GM12878 (cell line): ENCODE measurements around the gene THRAP3. TPM values are rescaled to one million over a fixed set of nuclear protein-coding genes. Genes with fewer than 3 reads are reported as not detected.

Experiments
- ATAC-seq: fragments of 200-7000 bp; cut with Tn5 transposase; 3 replicates; pipeline ENCODE4 v1.9.1; 2020; ENCODE audit warnings: mild to moderate bottlenecking, moderate library complexity
- BruUV-seq: library from RNA; stranded (reverse); fragments of 400-500 nt; replicated peaks from 2 replicates; lab custom pipeline; 2021; lab: Mats Ljungman, UMichigan
- CTCF ChIA-PET: fragments of 300-600 bp; sonication (Branson Sonifier 250); formaldehyde crosslinking; extraction: SDS; loops from one replicate; lab custom pipeline; 2021; ENCODE audit warnings: inconsistent platforms; lab: Yijun Ruan, JAX
- POLR2A ChIA-PET: fragments of 350-600 bp; formaldehyde crosslinking; extraction: SDS; loops from one replicate; lab custom pipeline; 2021; ENCODE audit warnings: inconsistent platforms; lab: Charles Lee
- RAD21 ChIA-PET: fragments of 300-600 bp; sonication (Branson Sonifier 250); formaldehyde crosslinking; loops from one replicate; lab custom pipeline; 2023; ENCODE audit warnings: antibody characterized with exemption; ENCODE audit not compliant: unreplicated experiment; lab: Charles Lee
- SMC1A ChIA-PET: fragments of 300-600 bp; sonication (Branson Sonifier 250); formaldehyde crosslinking; loops from one replicate; lab custom pipeline; 2023; ENCODE audit not compliant: unreplicated experiment, uncharacterized antibody; lab: Charles Lee
- DNase-seq: peaks from one replicate; pipeline ENCODE4 v3.0.0-alpha.2; 2011; ENCODE audit warnings: low read depth, low spot score
- FAIRE-seq: peaks from 3 replicates; lab custom pipeline; 2011; peaks lifted over from hg19 to GRCh38; lab: Jason Lieb, UNC
- H2AFZ ChIP-seq: 2 replicates; pipeline ENCODE4 v1.6.0; 2011; ENCODE audit warnings: low read depth, low read length, control low read depth; ENCODE audit not compliant: control insufficient read depth
- H3K27ac ChIP-seq: 2 replicates; pipeline ENCODE4 v1.5.1; 2011; ENCODE audit warnings: control low read depth; ENCODE audit not compliant: control insufficient read depth, insufficient read depth
- H3K27me3 ChIP-seq, 2 experiments: replicated peaks in 1 of 2; 2 replicates each; pipeline versions ENCODE4 v1.6.0 to v1.6.1; 2011; ENCODE audit warnings: low read length in 1 of 2; ENCODE audit not compliant: control insufficient read depth in 2 of 2, insufficient read depth in 2 of 2
- H3K36me3 ChIP-seq, 2 experiments: 2 replicates each; pipeline ENCODE4 v1.5.1; 2011; ENCODE audit warnings: low read length in 1 of 2; ENCODE audit not compliant: control insufficient read depth in 2 of 2, insufficient read depth in 2 of 2
- H3K4me1 ChIP-seq: 2 replicates; pipeline ENCODE4 v1.6.1; 2011; ENCODE audit warnings: mild to moderate bottlenecking, low read length, moderate library complexity, mixed read lengths; ENCODE audit not compliant: control insufficient read depth, insufficient read depth
- H3K4me2 ChIP-seq: 2 replicates; pipeline ENCODE4 v1.6.0; 2011; ENCODE audit warnings: control low read depth; ENCODE audit not compliant: control insufficient read depth, insufficient read depth
- H3K4me3 ChIP-seq: fragments of 200-600 bp; sonication (generic); 2 replicates; pipeline ENCODE4 v1.5.1; 2016
- H3K79me2 ChIP-seq: 2 replicates; pipeline ENCODE4 v1.6.0; 2011; ENCODE audit warnings: low read length; ENCODE audit not compliant: control insufficient read depth, insufficient read depth
- H3K9ac ChIP-seq: 2 replicates; pipeline ENCODE4 v1.8.0; 2011; ENCODE audit warnings: low read length, control low read depth, mixed read lengths; ENCODE audit not compliant: control insufficient read depth, insufficient read depth
- H3K9me3 ChIP-seq: replicated peaks from 3 replicates; pipeline ENCODE4 v1.5.1; 2011; ENCODE audit warnings: mild to moderate bottlenecking, low read length; ENCODE audit not compliant: control insufficient read depth, insufficient read depth
- H4K20me1 ChIP-seq: 2 replicates; pipeline ENCODE4 v1.6.0; 2011; ENCODE audit not compliant: control insufficient read depth, insufficient read depth
- BACH1 ChIP-seq: fragments of 450-650 bp; IDR thresholded peaks from 2 replicates; pipeline ENCODE4 v1.6.1; 2017; ENCODE audit warnings: mild to moderate bottlenecking, borderline replicate concordance
- BCL11A ChIP-seq: IDR thresholded peaks from 2 replicates; pipeline ENCODE4 v1.6.1; 2011; ENCODE audit warnings: low read depth, low read length
- BMI1 ChIP-seq: fragments of 450-650 bp; IDR thresholded peaks from 2 replicates; pipeline ENCODE4 v1.6.1; 2016; ENCODE audit warnings: mild to moderate bottlenecking, moderate library complexity, borderline replicate concordance
- CBX5 ChIP-seq: sonication (generic); IDR thresholded peaks from 2 replicates; pipeline ENCODE4 v1.6.1; 2016; ENCODE audit warnings: low read depth, moderate library complexity, mild to moderate bottlenecking, inconsistent platforms
- HDGF ChIP-seq: fragments of 450-650 bp; IDR thresholded peaks from 2 replicates; pipeline ENCODE4 v1.6.1; 2016; ENCODE audit warnings: antibody characterized with exemption
- IKZF1 ChIP-seq: fragments of 450-650 bp; conservative IDR thresholded peaks from 2 replicates; pipeline ENCODE4 v1.6.1; 2017; ENCODE audit warnings: antibody characterized with exemption, mild to moderate bottlenecking
- IRF4 ChIP-seq: IDR thresholded peaks from 2 replicates; pipeline ENCODE4 v1.6.1; 2011; ENCODE audit warnings: low read depth, low read length
- LARP7 ChIP-seq: fragments of 450-650 bp; IDR thresholded peaks from 2 replicates; pipeline ENCODE4 v1.6.1; 2017; ENCODE audit warnings: mild to moderate bottlenecking
- MAX ChIP-seq: IDR thresholded peaks from 2 replicates; pipeline ENCODE4 v1.6.1; 2012; ENCODE audit warnings: low read depth, low read length, improper control_type of control experiment
- PAX8 ChIP-seq: fragments of 450-650 bp; IDR thresholded peaks from 2 replicates; pipeline ENCODE4 v1.6.1; 2017; ENCODE audit warnings: mild to moderate bottlenecking, moderate library complexity
- RAD51 ChIP-seq: fragments of 450-650 bp; IDR thresholded peaks from 2 replicates; pipeline ENCODE4 v1.6.1; 2016; ENCODE audit warnings: moderate library complexity, mild to moderate bottlenecking, inconsistent platforms
- SREBF1 ChIP-seq: IDR thresholded peaks from 2 replicates; pipeline ENCODE4 v1.6.1; 2012; ENCODE audit warnings: mild to moderate bottlenecking, low read length
- SUPT20H ChIP-seq: IDR thresholded peaks from 2 replicates; pipeline ENCODE4 v1.6.1; 2011; ENCODE audit warnings: low read depth, mild to moderate bottlenecking, low read length, moderate library complexity, borderline replicate concordance; ENCODE audit not compliant: control insufficient read depth
- USF2 ChIP-seq: IDR thresholded peaks from 2 replicates; pipeline ENCODE4 v1.6.1; 2011; ENCODE audit warnings: low read depth, low read length, improper control_type of control experiment, borderline replicate concordance
- YY1 ChIP-seq: IDR thresholded peaks from 2 replicates; pipeline ENCODE4 v1.6.1; 2011; ENCODE audit warnings: low read depth, mild to moderate bottlenecking, low read length
- ZNF24 ChIP-seq: fragments of 450-650 bp; IDR thresholded peaks from 2 replicates; pipeline ENCODE4 v1.6.1; 2017; ENCODE audit warnings: antibody characterized with exemption, mild to moderate bottlenecking
- whole genome bisulfite sequencing: methylation state at CpG from one replicate; pipeline ENCODE4 v1.1.6; 2016; ENCODE audit warnings: low lambda C conversion rate; ENCODE audit not compliant: insufficient replicate concordance, insufficient coverage; ENCODE audit errors: missing lambda C conversion rate; 5-methylcytosine and 5-hydroxymethylcytosine counted together
- in situ Hi-C: fragments of 300-500 bp; cut with MboI; formaldehyde crosslinking; loops from 9 replicates; pipeline ENCODE4 v1.14.3; 2018; ENCODE audit warnings: mixed read lengths
- intact Hi-C: fragments of 100-400 bp; cut with micrococcal nuclease; formaldehyde crosslinking; loops from one replicate; pipeline ENCODE4 v1.14.2; 2022; ENCODE audit not compliant: unreplicated experiment
- polyA plus RNA-seq, 11 experiments: library from polyadenylated mRNA; depleted of rRNA in 4 of 11; unstranded in 6 of 11; stranded (reverse) in 5 of 11; fragments of >200 nt; fragmentation: Nextera tagmentation in 4 of 11; fragmentation: Illumina TruSeq in 1 of 11; extraction: Ambion mirVana in 4 of 11; extraction: Trizol in 1 of 11; gene quantifications; 1 replicate in 1 of 11; 2 replicates in 10 of 11; pipeline versions ENCODE4 v1.2.1 to v1.2.3, GENCODE V29; 2011 to 2016; ENCODE audit warnings: inconsistent platforms in 2 of 11, missing spikeins in 2 of 11, low read depth in 1 of 11
- total RNA-seq, 4 experiments: library from RNA; depleted of rRNA in 3 of 4; stranded (reverse); fragments of >200 nt in 3 of 4; fragmentation: Illumina TruSeq in 1 of 4; extraction: Trizol in 1 of 4; gene quantifications; 2 replicates each; pipeline versions ENCODE4 v1.2.1 to v1.2.3, GENCODE V29; 2013 to 2021

The THRAP3 gene
- total and polyA plus RNA-seq, 10 of the 15 experiments (the other 5 are each of a cell fraction or from before 2014, with no cell fraction given): 76.3 to 173 (median 136) TPM

- Histone ChIP-seq H3K4me3 (no peak overlapping the region), H3K36me3 (peaks cover 7 to 16% of the 10 kb centered on the region in 2 experiments), H4K20me1 (no peaks in the 10 kb centered on the region), H3K4me1 (no peaks in the 10 kb centered on the region), H3K4me2 (no peak overlapping the region), H3K79me2 (peaks cover 4% of the 10 kb centered on the region), H2AFZ (no peak overlapping the region), H3K27me3 (no peaks in the 10 kb centered on the region), H3K9me3 (no peaks in the 10 kb centered on the region), H3K9ac (no peak overlapping the region), H3K27ac (no peak overlapping the region)
- ChIA-PET CTCF (interaction anchor here (1.0 to 1.8 kb wide), 3 partner anchors 9 to 13 kb away, joined by 3 to 7 read pairs (median 5); no protein-coding TSS in a partner anchor), RAD21 (no interaction called here), SMC1A (no interaction called here), POLR2A (interaction anchor here (1.0 kb wide), 1 partner anchor 124 kb away, joined by 3 read pairs; the partner anchor contains the start of gene TRAPPC3)
- no peak for ATAC-seq
- DNase-seq: no peak
- no peak for TF ChIP-seq LARP7
- no peak for TF ChIP-seq SUPT20H
- WGBS: 94% methylated on average over 5 of the region's 5 CpGs
- in situ Hi-C loops (no loop called here), intact Hi-C loops (no loop called here)
- TSS peak; percentile 46 for BruUV-seq
- no peak for FAIRE-seq
Observed at GRCh38 chr1:36273024-36273423, 48.8 kb downstream of the THRAP3 start.

GRCh38 chr1:36274201-36274600 lies 50.0 kb downstream of the THRAP3 start:
- no TSS peak for BruUV-seq
- ChIA-PET SMC1A (no interaction called here), POLR2A (interaction anchor here (0.6 to 1.0 kb wide), 3 partner anchors 38 to 125 kb away, joined by 3 to 4 read pairs (median 3); partner anchors contain the start of gene TRAPPC3), CTCF (interaction anchor here (0.8 to 1.0 kb wide), 3 partner anchors 8 to 11 kb away, joined by 3 to 7 read pairs (median 3); no protein-coding TSS in a partner anchor), RAD21 (no interaction called here)
- intact Hi-C loops (no loop called here), in situ Hi-C loops (no loop called here)
- Histone ChIP-seq H3K79me2 (peaks cover 9% of the 10 kb centered on the region), H4K20me1 (no peaks in the 10 kb centered on the region), H3K27ac (no peak overlapping the region), H3K36me3 (peaks cover 7 to 16% of the 10 kb centered on the region in 2 experiments), H3K9me3 (no peaks in the 10 kb centered on the region), H2AFZ (no peak overlapping the region), H3K9ac (no peak overlapping the region), H3K4me2 (no peak overlapping the region), H3K4me3 (no peak overlapping the region), H3K4me1 (no peaks in the 10 kb centered on the region), H3K27me3 (no peaks in the 10 kb centered on the region)
- DNase-seq: no peak
- no peak for ATAC-seq
- 95% methylated on average over 1 of the region's 1 CpG for WGBS
- TF ChIP-seq PAX8: no peak
- no peak for TF ChIP-seq BMI1
- no peak for TF ChIP-seq ZNF24
- TF ChIP-seq IKZF1: no peak
- TF ChIP-seq CBX5: no peak
- TF ChIP-seq RAD51: no peak
- TF ChIP-seq MAX: no peak
- TF ChIP-seq BCL11A: no peak
- TF ChIP-seq YY1: no peak
- no peak for TF ChIP-seq BACH1
- no peak for TF ChIP-seq SREBF1
- no peak for TF ChIP-seq USF2
- TF ChIP-seq HDGF: no peak
- TF ChIP-seq IRF4: no peak
- FAIRE-seq: no peak
